ENCODE results near the gene SLC17A3.
A peak's percentile ranks its signal among the peaks of the same experiment; 100 is the strongest.

Gene SLC17A3

GRCh38 chr6:25835442-25836283, 38.4 kb downstream of the SLC17A3 start:
- H3K36me3 ChIP-seq (ENCODE audit: control insufficient read depth, insufficient read depth, low read length) = no peaks in the 10 kb centered on the region
- no peaks in the 10 kb centered on the region for H3K9me3 ChIP-seq (ENCODE audit: control insufficient read depth, low read length)
- no peak overlapping the region for H3K4me3 ChIP-seq (ENCODE audit: extremely low read depth, insufficient read depth, low read length, poor library complexity, severe bottlenecking)
- WGBS, 2 experiments (ENCODE audit: insufficient coverage in 2 of 2) = 79 to 92% methylated on average over 6 of the region's 8 CpGs
- peak overlapping the region; percentile 59 for H3K27ac ChIP-seq (ENCODE audit: low read depth, low read length, severe bottlenecking)
- H3K4me1 ChIP-seq (ENCODE audit: control insufficient read depth, insufficient read depth, low read length, poor library complexity, severe bottlenecking) = peaks cover 7% of the 10 kb centered on the region

GRCh38 chr6:25834950-25835349, 39.1 kb downstream of the SLC17A3 start:
- H3K4me3 ChIP-seq (ENCODE audit: extremely low read depth, insufficient read depth, low read length, poor library complexity, severe bottlenecking) = no peak overlapping the region
- peaks cover 7% of the 10 kb centered on the region for H3K4me1 ChIP-seq (ENCODE audit: control insufficient read depth, insufficient read depth, low read length, poor library complexity, severe bottlenecking)
- no peaks in the 10 kb centered on the region for H3K36me3 ChIP-seq (ENCODE audit: control insufficient read depth, insufficient read depth, low read length)
- peak overlapping the region; percentile 59 for H3K27ac ChIP-seq (ENCODE audit: low read depth, low read length, severe bottlenecking)
- no peaks in the 10 kb centered on the region for H3K9me3 ChIP-seq (ENCODE audit: control insufficient read depth, low read length)
- WGBS, 2 experiments (ENCODE audit: insufficient coverage in 2 of 2) = no CpG with 5 or more reads among the region's 1 CpG

- Histone ChIP-seq H3K9me3 (ENCODE audit: control insufficient read depth, low read length) (no peaks in the 10 kb centered on the region), H3K27ac (ENCODE audit: low read depth, low read length, severe bottlenecking) (no peak overlapping the region), H3K4me3 (ENCODE audit: extremely low read depth, insufficient read depth, low read length, poor library complexity, severe bottlenecking) (no peak overlapping the region), H3K36me3 (ENCODE audit: control insufficient read depth, insufficient read depth, low read length) (no peaks in the 10 kb centered on the region), H3K4me1 (ENCODE audit: control insufficient read depth, insufficient read depth, low read length, poor library complexity, severe bottlenecking) (peaks cover 7% of the 10 kb centered on the region)
These were observed 40.9 kb downstream of the SLC17A3 start for GRCh38 chr6:25833136-25833535.

- Histone ChIP-seq H3K9me3 (ENCODE audit: control insufficient read depth, low read length) (no peaks in the 10 kb centered on the region), H3K4me1 (ENCODE audit: control insufficient read depth, insufficient read depth, low read length, poor library complexity, severe bottlenecking) (peaks cover 7% of the 10 kb centered on the region), H3K27ac (ENCODE audit: low read depth, low read length, severe bottlenecking) (no peak overlapping the region), H3K4me3 (ENCODE audit: extremely low read depth, insufficient read depth, low read length, poor library complexity, severe bottlenecking) (no peak overlapping the region), H3K36me3 (ENCODE audit: control insufficient read depth, insufficient read depth, low read length) (no peaks in the 10 kb centered on the region)
- WGBS, 2 experiments (ENCODE audit: insufficient coverage in 2 of 2) = no CpG with 5 or more reads among the region's 3 CpGs
These were observed 41.4 kb downstream of the SLC17A3 start for GRCh38 chr6:25832670-25833069.

GRCh38 chr6:25832307-25832662, 41.8 kb downstream of the SLC17A3 start:
- H3K4me1 ChIP-seq (ENCODE audit: control insufficient read depth, insufficient read depth, low read length, poor library complexity, severe bottlenecking) = peaks cover 7% of the 10 kb centered on the region
- no peak overlapping the region for H3K27ac ChIP-seq (ENCODE audit: low read depth, low read length, severe bottlenecking)
- H3K36me3 ChIP-seq (ENCODE audit: control insufficient read depth, insufficient read depth, low read length) = no peaks in the 10 kb centered on the region
- H3K4me3 ChIP-seq (ENCODE audit: extremely low read depth, insufficient read depth, low read length, poor library complexity, severe bottlenecking) = no peak overlapping the region
- H3K9me3 ChIP-seq (ENCODE audit: control insufficient read depth, low read length) = no peaks in the 10 kb centered on the region

- Histone ChIP-seq H3K4me3 (ENCODE audit: extremely low read depth, insufficient read depth, low read length, poor library complexity, severe bottlenecking) (no peak within 1 kb of the TSS), H3K36me3 (ENCODE audit: control insufficient read depth, insufficient read depth, low read length) (no peaks in the 10 kb centered on the region), H3K27ac (ENCODE audit: low read depth, low read length, severe bottlenecking) (no peak within 1 kb of the TSS), H3K4me1 (ENCODE audit: control insufficient read depth, insufficient read depth, low read length, poor library complexity, severe bottlenecking) (peaks cover 7% of the 10 kb centered on the region), H3K9me3 (ENCODE audit: control insufficient read depth, low read length) (no peaks in the 10 kb centered on the region)
- WGBS, 2 experiments (ENCODE audit: insufficient coverage in 2 of 2) = 91 to 94% methylated on average over 6 of the region's 8 CpGs
These were observed 42.3 kb downstream of the SLC17A3 start, which contains the start of gene SLC17A1 for GRCh38 chr6:25831532-25832306. SLC17A1 (minus strand) TSS chr6:25832052; CDS start chr6:25830557, 1,495 bp downstream.

- Histone ChIP-seq H3K36me3 (ENCODE audit: control insufficient read depth, insufficient read depth, low read length) (no peaks in the 10 kb centered on the region), H3K27ac (ENCODE audit: low read depth, low read length, severe bottlenecking) (no peak overlapping the region), H3K4me1 (ENCODE audit: control insufficient read depth, insufficient read depth, low read length, poor library complexity, severe bottlenecking) (peaks cover 2% of the 10 kb centered on the region), H3K9me3 (ENCODE audit: control insufficient read depth, low read length) (no peaks in the 10 kb centered on the region), H3K4me3 (ENCODE audit: extremely low read depth, insufficient read depth, low read length, poor library complexity, severe bottlenecking) (no peak overlapping the region)
- 57 to 65% methylated on average over 3 of the region's 4 CpGs for WGBS, 2 experiments (ENCODE audit: insufficient coverage in 2 of 2)
These were observed 43.6 kb downstream of the SLC17A3 start for GRCh38 chr6:25830458-25830857.

- Histone ChIP-seq H3K4me1 (ENCODE audit: control insufficient read depth, insufficient read depth, low read length, poor library complexity, severe bottlenecking) (no peaks in the 10 kb centered on the region), H3K36me3 (ENCODE audit: control insufficient read depth, insufficient read depth, low read length) (no peaks in the 10 kb centered on the region), H3K9me3 (ENCODE audit: control insufficient read depth, low read length) (no peaks in the 10 kb centered on the region), H3K27ac (ENCODE audit: low read depth, low read length, severe bottlenecking) (no peak overlapping the region), H3K4me3 (ENCODE audit: extremely low read depth, insufficient read depth, low read length, poor library complexity, severe bottlenecking) (no peak overlapping the region)
- no CpG with 5 or more reads among the region's 1 CpG for WGBS, 2 experiments (ENCODE audit: insufficient coverage in 2 of 2)
These were observed 44.7 kb downstream of the SLC17A3 start for GRCh38 chr6:25829375-25829774.

GRCh38 chr6:25821341-25821740, 52.7 kb downstream of the SLC17A3 start:
- Histone ChIP-seq H3K36me3 (ENCODE audit: control insufficient read depth, insufficient read depth, low read length) (no peaks in the 10 kb centered on the region), H3K27ac (ENCODE audit: low read depth, low read length, severe bottlenecking) (no peak overlapping the region), H3K9me3 (ENCODE audit: control insufficient read depth, low read length) (no peaks in the 10 kb centered on the region), H3K4me1 (ENCODE audit: control insufficient read depth, insufficient read depth, low read length, poor library complexity, severe bottlenecking) (no peaks in the 10 kb centered on the region), H3K4me3 (ENCODE audit: extremely low read depth, insufficient read depth, low read length, poor library complexity, severe bottlenecking) (no peak overlapping the region)

GRCh38 chr6:25816252-25816651, 57.8 kb downstream of the SLC17A3 start:
- Histone ChIP-seq H3K27ac (ENCODE audit: low read depth, low read length, severe bottlenecking) (no peak overlapping the region), H3K4me1 (ENCODE audit: control insufficient read depth, insufficient read depth, low read length, poor library complexity, severe bottlenecking) (no peaks in the 10 kb centered on the region), H3K36me3 (ENCODE audit: control insufficient read depth, insufficient read depth, low read length) (no peaks in the 10 kb centered on the region), H3K4me3 (ENCODE audit: extremely low read depth, insufficient read depth, low read length, poor library complexity, severe bottlenecking) (no peak overlapping the region), H3K9me3 (ENCODE audit: control insufficient read depth, low read length) (no peaks in the 10 kb centered on the region)
- 100% methylated on average over 2 of the region's 2 CpGs for WGBS, 2 experiments (ENCODE audit: insufficient coverage in 2 of 2)

- Histone ChIP-seq H3K36me3 (ENCODE audit: control insufficient read depth, insufficient read depth, low read length) (no peaks in the 10 kb centered on the region), H3K9me3 (ENCODE audit: control insufficient read depth, low read length) (no peaks in the 10 kb centered on the region), H3K4me1 (ENCODE audit: control insufficient read depth, insufficient read depth, low read length, poor library complexity, severe bottlenecking) (no peaks in the 10 kb centered on the region), H3K27ac (ENCODE audit: low read depth, low read length, severe bottlenecking) (no peak overlapping the region), H3K4me3 (ENCODE audit: extremely low read depth, insufficient read depth, low read length, poor library complexity, severe bottlenecking) (no peak overlapping the region)
- 33 to 87% methylated on average over 2 of the region's 3 CpGs for WGBS, 2 experiments (ENCODE audit: insufficient coverage in 2 of 2)
These were observed 58.8 kb downstream of the SLC17A3 start for GRCh38 chr6:25815194-25815593.
